M059J (cell line): ENCODE data around the gene TNP2. TPM values are rescaled to one million over a fixed set of nuclear protein-coding genes. Genes with fewer than 3 reads are reported as not detected.

ENCODE experiments used
- DNase-seq: peaks from one replicate; pipeline ENCODE4 v3.0.0-alpha.2; 2012; ENCODE audit warnings: low read depth
- total RNA-seq: library from RNA; depleted of rRNA; stranded (reverse); fragments of >200 nt; shearing (Covaris generic); gene quantifications from 2 replicates; pipeline ENCODE4 v1.2.3, GENCODE V29; 2014; rRNA removed

Gene TNP2
- total RNA-seq, result not detected in 2 replicates

- DNase-seq, result no peak
Measured at GRCh38 chr16:11268921-11269375, at the start of gene TNP2. TNP2 (minus strand) TSS chr16:11269325; CDS start chr16:11269262, 63 bp downstream.

- no peak for DNase-seq
Measured at GRCh38 chr16:11318817-11319216, 49.7 kb upstream of the TNP2 start.

DNA sequence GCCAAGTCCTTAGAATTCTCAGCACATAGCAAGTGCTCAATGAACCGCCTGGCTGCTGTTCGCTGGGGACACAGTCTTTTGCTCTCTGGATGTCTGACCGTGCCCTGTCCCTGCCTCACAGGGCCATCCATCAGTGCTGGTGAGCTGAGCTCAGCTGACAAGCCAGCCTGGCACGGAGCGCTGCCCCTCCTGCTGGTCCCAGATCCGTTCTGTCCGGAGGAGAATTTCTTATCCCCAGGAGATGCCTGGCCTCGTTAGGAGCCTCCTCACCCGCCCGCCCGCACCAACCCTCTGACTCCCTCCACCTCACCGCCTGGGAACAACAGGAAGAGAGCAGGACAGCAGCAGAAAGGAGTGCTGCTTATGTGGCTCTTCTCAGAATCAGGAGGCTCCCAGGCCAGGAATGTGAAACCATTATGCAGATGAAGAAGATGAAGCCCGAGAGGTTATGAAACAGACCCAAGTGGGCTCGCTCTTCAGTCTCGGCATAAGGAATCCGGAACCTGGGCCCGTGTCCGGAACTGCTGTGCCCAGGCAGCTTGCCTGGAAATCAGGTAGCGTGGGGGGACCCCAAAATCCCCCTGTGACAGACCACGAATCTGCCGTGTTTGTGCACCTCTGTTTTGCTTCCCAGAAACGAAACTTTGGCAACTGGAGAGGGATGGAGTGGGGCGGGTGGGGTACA, 47.3 kb upstream of the TNP2 start:
- DNase-seq, result no peak

GRCh38 chr16:11315510-11315909, 46.4 kb upstream of the TNP2 start:
- DNase-seq, result peak; percentile 96

DNA sequence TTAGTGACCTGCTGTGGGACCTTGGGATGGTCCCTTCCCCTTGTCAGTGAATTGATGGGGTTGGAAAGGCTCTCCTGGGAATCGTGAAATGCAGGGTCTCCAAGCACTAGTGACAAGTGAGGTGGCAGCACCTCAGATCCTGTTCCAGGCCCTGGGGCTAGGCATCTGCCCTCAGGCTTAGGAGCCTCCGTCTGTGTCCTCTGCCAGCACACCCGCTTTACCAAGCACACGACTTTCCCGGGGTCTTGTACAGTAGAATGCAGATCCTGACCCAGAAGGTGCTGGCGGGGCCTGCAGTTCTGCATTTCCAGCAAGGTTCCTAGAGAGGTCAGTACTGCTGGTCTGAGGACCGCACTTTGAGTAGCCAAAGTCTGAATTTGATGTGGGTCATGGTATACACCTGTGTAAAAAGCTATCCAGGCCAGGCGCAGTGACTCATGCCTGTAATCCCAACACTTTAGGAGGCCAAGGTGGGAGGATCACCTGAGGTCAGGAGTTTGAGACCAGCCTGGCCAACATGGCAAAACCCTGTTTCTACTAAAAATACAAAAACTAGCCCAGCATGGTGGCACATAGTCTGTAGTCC, 45.3 kb upstream of the TNP2 start:
- DNase-seq, result no peak

GRCh38 chr16:11313493-11314308, 44.6 kb upstream of the TNP2 start:
- DNase-seq, result no peak

- peak; percentile 90 for DNase-seq
Measured at GRCh38 chr16:11312718-11313492, 43.8 kb upstream of the TNP2 start.

- peak; percentile 56 for DNase-seq
Measured at GRCh38 chr16:11310997-11311561, 42.0 kb upstream of the TNP2 start.

- DNase-seq, result no peak
Measured at GRCh38 chr16:11310634-11310977, 41.5 kb upstream of the TNP2 start.

- peak; percentile 46 for DNase-seq
Measured at GRCh38 chr16:11309895-11310633, 40.9 kb upstream of the TNP2 start.

DNA sequence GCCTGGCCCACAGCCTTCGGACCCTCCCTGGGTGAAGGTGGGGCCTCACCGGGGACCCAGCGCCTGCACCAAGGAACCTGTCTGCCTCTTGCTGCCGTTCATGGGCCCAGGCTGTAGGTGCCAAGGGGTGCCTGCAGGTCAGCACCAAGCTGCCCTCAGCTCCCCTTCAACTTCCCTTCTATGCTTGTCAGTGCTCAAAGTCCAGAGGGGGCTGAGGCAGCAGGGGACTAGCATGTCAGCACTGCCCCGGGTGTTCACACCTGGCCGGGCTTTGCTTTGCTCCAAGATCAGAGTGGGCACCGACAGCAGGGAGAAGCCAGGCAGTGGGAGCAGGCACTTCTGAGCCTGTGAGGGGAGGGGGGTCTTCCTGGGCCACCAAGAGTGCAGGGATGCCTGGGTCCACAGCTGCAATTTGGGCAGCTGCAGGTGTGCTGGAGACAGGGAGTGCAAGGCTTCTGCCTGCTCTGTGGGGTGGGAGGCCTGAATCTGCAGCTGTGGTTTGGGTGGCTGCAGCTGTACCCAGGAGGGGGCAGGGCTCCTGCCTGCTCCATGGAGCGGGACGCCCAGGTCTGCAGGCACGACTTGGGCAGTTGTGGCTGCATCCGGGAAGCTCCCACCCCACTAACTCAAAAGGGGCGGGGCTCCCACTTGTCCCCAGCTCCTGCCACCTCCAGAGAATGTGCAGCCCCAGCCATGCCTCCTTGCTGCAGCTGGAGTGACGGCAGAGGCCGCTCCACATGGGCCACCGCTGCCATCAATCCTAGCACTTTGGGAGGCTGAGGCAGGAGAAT, 39.6 kb upstream of the TNP2 start:
- DNase-seq, result no peak

- no peak for DNase-seq
Measured at GRCh38 chr16:11307639-11308492, 38.7 kb upstream of the TNP2 start.

DNA sequence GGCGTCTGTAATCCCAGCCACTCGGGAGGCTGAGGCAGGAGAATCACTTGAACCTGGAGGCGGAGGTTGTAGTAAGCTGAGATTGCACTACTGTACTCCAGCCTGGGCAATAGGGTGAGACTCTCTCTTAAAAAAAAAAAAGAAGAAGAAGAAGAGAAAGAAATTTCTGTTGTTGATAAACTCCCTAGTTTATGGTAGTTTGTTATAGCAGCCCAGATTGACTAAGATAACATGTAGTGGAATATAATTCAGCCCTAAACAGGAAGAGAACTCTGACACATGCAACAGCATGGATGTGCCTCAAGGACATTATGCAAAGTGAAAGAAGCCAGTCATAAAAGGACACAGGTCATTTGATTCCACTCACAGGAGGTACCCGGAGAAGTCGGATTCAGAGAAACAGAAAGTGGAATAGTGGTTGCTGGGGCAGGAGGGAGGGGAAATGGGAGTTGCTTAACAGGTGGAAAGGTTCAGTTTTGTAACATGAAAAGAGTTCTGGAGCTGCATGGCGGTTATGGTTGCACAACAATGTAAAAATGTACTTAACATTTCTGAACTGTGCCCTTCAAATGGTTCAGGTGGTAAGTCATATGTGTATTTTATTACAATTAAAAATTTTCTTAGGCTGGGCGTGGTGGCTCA, 38.0 kb upstream of the TNP2 start:
- peak; percentile 24 for DNase-seq

DNA sequence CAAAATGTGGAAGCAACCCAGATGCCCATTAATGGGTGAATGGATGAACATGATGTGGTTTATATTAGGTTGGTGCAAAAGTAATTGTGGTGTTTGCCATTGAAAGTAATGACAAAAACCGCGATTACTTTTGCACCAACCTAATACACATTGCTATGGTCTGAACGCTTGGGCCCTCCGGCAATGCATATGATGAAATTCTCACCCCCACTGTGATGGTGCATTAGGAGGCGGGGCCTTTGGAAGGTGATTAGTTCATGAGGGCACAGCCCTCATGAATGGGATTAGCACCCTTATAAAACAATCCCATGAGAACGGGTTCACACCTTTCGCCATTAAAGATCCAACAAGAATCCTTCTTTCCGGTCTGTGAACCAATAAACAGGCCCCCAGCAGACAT, 37.3 kb upstream of the TNP2 start:
- no peak for DNase-seq

DNA sequence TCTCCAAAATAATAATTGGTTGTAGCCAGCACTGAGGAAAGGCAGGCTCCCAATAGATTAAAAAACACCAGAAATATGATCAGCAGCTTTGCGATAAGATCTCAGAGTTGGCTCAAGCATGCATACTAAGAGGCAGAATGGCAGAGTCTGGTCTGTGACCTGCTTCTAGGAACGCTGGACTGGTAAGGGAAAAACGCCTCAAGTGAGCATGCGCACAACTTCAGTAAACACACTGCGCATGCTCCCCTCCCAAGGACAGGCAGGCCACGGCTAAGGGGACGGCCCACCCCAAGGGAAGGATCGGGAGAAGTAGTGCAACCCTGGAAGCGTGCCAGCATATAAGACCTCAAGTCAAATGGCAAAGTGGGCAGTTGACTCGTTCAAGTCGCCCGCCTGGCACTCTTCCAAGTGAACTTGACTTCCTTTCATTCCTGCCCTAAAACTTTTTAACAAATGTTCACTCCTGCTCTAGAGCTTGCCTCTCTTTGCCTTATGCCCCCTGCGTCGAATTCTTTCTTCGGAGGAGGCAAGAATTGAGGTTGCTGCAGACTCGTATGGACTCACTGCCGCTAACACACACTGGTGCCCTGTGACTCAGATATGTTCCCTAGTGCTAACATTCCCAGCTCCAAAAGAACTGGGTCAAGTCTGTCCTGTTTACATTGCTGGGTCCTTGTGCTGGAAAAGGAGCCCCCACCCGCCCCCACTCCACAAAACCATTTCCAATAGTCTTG, 34.4 kb upstream of the TNP2 start:
- DNase-seq, result peak; percentile 20

DNA sequence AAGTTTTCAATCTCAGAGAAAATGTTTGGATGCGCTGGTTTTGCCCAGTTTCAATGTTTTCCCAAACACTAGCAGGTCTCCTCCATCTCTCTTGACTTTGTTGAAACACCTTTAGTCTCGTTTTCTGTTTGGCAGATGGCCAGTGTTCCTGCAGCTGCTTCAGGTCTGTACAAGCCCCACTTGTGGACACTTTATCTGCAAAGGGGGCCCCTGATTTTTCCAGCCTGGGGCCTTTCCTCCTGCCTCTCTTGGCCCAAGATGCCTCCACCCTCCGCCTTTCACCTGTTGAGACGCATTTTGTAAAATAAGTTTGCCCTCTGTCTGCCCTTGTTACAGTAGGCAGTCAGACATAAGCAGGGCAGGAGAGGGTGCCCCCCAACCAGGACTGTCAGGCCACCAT, 33.9 kb upstream of the TNP2 start:
- no peak for DNase-seq

- no peak for DNase-seq
Measured at GRCh38 chr16:11301645-11302501, 32.7 kb upstream of the TNP2 start.
